ENCODE measurements around the gene TFF1.

TFF1 gene

GRCh38 chr21:42400525-42400924, 34.2 kb upstream of the TFF1 start:
- in situ Hi-C loops (cut with MboI; ENCODE audit: low sequenced_read_pairs, unreplicated experiment) = no loop called here
- TF ChIP-seq CTCF (IDR thresholded peaks at IDR 0.05; ENCODE audit: borderline replicate concordance, control extremely low read depth, extremely low read depth, insufficient read depth, missing control alignments) = no peak
- no peak for DNase-seq (ENCODE audit: low spot score)

- in situ Hi-C loops (cut with MboI; ENCODE audit: low sequenced_read_pairs, unreplicated experiment) = no loop called here
- TF ChIP-seq CTCF (IDR thresholded peaks at IDR 0.05; ENCODE audit: borderline replicate concordance, control extremely low read depth, extremely low read depth, insufficient read depth, missing control alignments) = no peak
- DNase-seq (ENCODE audit: low spot score) = no peak
These were observed 32.2 kb upstream of the TFF1 start for GRCh38 chr21:42398436-42399028.

- TF ChIP-seq CTCF (IDR thresholded peaks at IDR 0.05; ENCODE audit: borderline replicate concordance, control extremely low read depth, extremely low read depth, insufficient read depth, missing control alignments) = no peak
- in situ Hi-C loops (cut with MboI; ENCODE audit: low sequenced_read_pairs, unreplicated experiment) = no loop called here
- DNase-seq (ENCODE audit: low spot score) = no peak
These were observed 31.5 kb upstream of the TFF1 start for GRCh38 chr21:42397746-42398394.

GRCh38 chr21:42396799-42397745, 30.7 kb upstream of the TFF1 start:
- no peak for TF ChIP-seq CTCF (IDR thresholded peaks at IDR 0.05; ENCODE audit: borderline replicate concordance, control extremely low read depth, extremely low read depth, insufficient read depth, missing control alignments)
- no peak for DNase-seq (ENCODE audit: low spot score)
- in situ Hi-C loops (cut with MboI; ENCODE audit: low sequenced_read_pairs, unreplicated experiment) = no loop called here

GRCh38 chr21:42395905-42396651, 29.7 kb upstream of the TFF1 start, which contains the start of gene TMPRSS3:
Gene TMPRSS3 (minus strand): TSS chr21:42396052. CDS start chr21:42395417, 635 bp downstream.
- in situ Hi-C loops (cut with MboI; ENCODE audit: low sequenced_read_pairs, unreplicated experiment) = no loop called here
- no peak for TF ChIP-seq CTCF (IDR thresholded peaks at IDR 0.05; ENCODE audit: borderline replicate concordance, control extremely low read depth, extremely low read depth, insufficient read depth, missing control alignments)

DNA sequence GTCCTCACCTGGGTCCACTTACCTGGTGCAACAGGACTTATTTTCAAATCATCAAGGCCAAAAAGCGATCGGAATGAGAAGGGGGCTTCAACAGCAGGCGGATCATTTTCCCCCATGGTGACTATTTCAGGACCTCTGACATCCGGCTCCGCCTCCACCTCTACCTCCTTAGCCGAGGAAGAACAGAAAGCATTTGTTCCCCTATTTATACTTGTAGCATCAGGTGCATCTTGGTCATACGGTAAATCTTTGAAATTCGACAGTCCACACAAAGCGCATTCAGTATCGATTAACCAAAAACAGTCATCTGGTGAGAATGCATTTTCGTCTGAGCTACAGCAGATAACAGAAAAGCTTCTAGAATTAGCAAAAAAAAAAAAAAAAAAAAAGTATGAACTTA, 29.0 kb upstream of the TFF1 start:
- DNase-seq (ENCODE audit: low spot score) = no peak
- in situ Hi-C loops (cut with MboI; ENCODE audit: low sequenced_read_pairs, unreplicated experiment) = no loop called here
- TF ChIP-seq CTCF (IDR thresholded peaks at IDR 0.05; ENCODE audit: borderline replicate concordance, control extremely low read depth, extremely low read depth, insufficient read depth, missing control alignments) = no peak

More at GRCh38 chr21:42395905-42396651, 29.7 kb upstream of the TFF1 start, which contains the start of gene TMPRSS3:
- no peak for DNase-seq (ENCODE audit: low spot score)
